PC-3 (cell line): Measurements from ENCODE around the gene NNAT. TPM values are rescaled to one million over a fixed set of nuclear protein-coding genes. Genes with fewer than 3 reads are reported as not detected.

Experiments
- ATAC-seq: fragments of 200-7000 bp; cut with Tn5 transposase; 2 replicates; pipeline ENCODE4 v1.9.1; 2020; ENCODE audit warnings: mild to moderate bottlenecking, moderate library complexity
- BruUV-seq: library from RNA; stranded (reverse); fragments of 400-500 nt; replicated peaks from 2 replicates; lab custom pipeline; 2021; lab: Mats Ljungman, UMichigan
- CTCF ChIA-PET: fragments of 300-600 bp; sonication (Branson Sonifier 250); formaldehyde crosslinking; loops from one replicate; lab custom pipeline; 2022; ENCODE audit warnings: antibody characterized with exemption; lab: Charles Lee
- POLR2A ChIA-PET: fragments of 300-600 bp; sonication (Branson Sonifier 250); formaldehyde crosslinking; loops from one replicate; lab custom pipeline; 2022; ENCODE audit warnings: antibody characterized with exemption; ENCODE audit not compliant: unreplicated experiment; lab: Charles Lee
- DNase-seq: peaks from one replicate; pipeline ENCODE4 v3.0.0-alpha.2; 2015
- H2AFZ ChIP-seq: fragments of 300-600 bp; sonication (generic); 2 replicates; pipeline ENCODE4 v1.6.0; 2016; ENCODE audit warnings: antibody characterized with exemption, low read length
- H3F3A ChIP-seq: fragments of 300-600 bp; sonication (generic); one replicate; pipeline ENCODE4 v1.6.0; 2017; ENCODE audit warnings: antibody characterized with exemption, low read length, control low read depth, mild to moderate bottlenecking; ENCODE audit not compliant: unreplicated experiment
- H3K27ac ChIP-seq: fragments of 300-600 bp; sonication (generic); 2 replicates; pipeline ENCODE4 v1.5.1; 2016; ENCODE audit warnings: mild to moderate bottlenecking, low read length
- H3K27me3 ChIP-seq: fragments of 300-600 bp; sonication (generic); 2 replicates; pipeline ENCODE4 v1.6.1; 2016; ENCODE audit warnings: low read length, mixed read lengths
- H3K36me3 ChIP-seq: fragments of 300-600 bp; sonication (generic); 2 replicates; pipeline ENCODE4 v1.6.1; 2016; ENCODE audit warnings: low read depth, mixed run types, low read length, mixed read lengths
- H3K4me1 ChIP-seq: fragments of 300-600 bp; sonication (generic); 2 replicates; pipeline ENCODE4 v1.5.1; 2016; ENCODE audit warnings: low read length; ENCODE audit not compliant: insufficient read depth
- H3K4me2 ChIP-seq: fragments of 300-600 bp; sonication (generic); 2 replicates; pipeline ENCODE4 v1.6.0; 2016; ENCODE audit warnings: low read length
- H3K4me3 ChIP-seq: fragments of 300-600 bp; sonication (generic); 2 replicates; pipeline ENCODE4 v1.5.1; 2016; ENCODE audit warnings: mild to moderate bottlenecking, low read length, mixed read lengths
- H3K79me2 ChIP-seq: fragments of 300-600 bp; sonication (generic); 2 replicates; pipeline ENCODE4 v1.6.1; 2017; ENCODE audit warnings: low read length, mixed read lengths
- H3K9ac ChIP-seq: fragments of 300-600 bp; sonication (generic); 2 replicates; pipeline ENCODE4 v1.6.0; 2016; ENCODE audit warnings: mild to moderate bottlenecking, low read length
- H3K9me2 ChIP-seq: fragments of 300-600 bp; sonication (generic); replicated peaks from 2 replicates; pipeline ENCODE4 v1.6.1; 2016; ENCODE audit warnings: mixed run types, low read length, mixed read lengths
- H3K9me3 ChIP-seq: fragments of 300-600 bp; sonication (generic); 2 replicates; pipeline ENCODE4 v1.6.1; 2016; ENCODE audit warnings: low read length, mixed read lengths
- H4K20me1 ChIP-seq: fragments of 300-600 bp; sonication (generic); 2 replicates; pipeline ENCODE4 v1.6.1; 2016; ENCODE audit warnings: low read length, mixed read lengths
- CTCF ChIP-seq: fragments of 300-600 bp; sonication (generic); conservative IDR thresholded peaks from 2 replicates; pipeline ENCODE4 v1.5.1; 2017; ENCODE audit warnings: antibody characterized with exemption, low read depth, mild to moderate bottlenecking, low read length
- EZH2 ChIP-seq: fragments of 300-600 bp; sonication (generic); IDR thresholded peaks from one replicate; pipeline ENCODE4 v1.6.1; 2017; ENCODE audit warnings: antibody characterized with exemption, mild to moderate bottlenecking, low read length; ENCODE audit not compliant: unreplicated experiment
- EZH2phosphoT487 ChIP-seq: fragments of 300-600 bp; sonication (generic); IDR thresholded peaks from 2 replicates; pipeline ENCODE4 v1.6.1; 2018; ENCODE audit warnings: mild to moderate bottlenecking, antibody characterized with exemption, low read length, borderline replicate concordance
- intact Hi-C: fragments of 100-400 bp; cut with micrococcal nuclease; formaldehyde crosslinking; loops from 2 replicates; pipeline ENCODE4 v1.9.0; 2023
- total RNA-seq: library from RNA; depleted of rRNA; stranded (reverse); fragments of >200 nt; gene quantifications from 2 replicates; pipeline ENCODE4 v1.2.3, GENCODE V29; 2014

The NNAT gene
- total RNA-seq, 1 experiment from 2014 or later: not detected

GRCh38 chr20:37510226-37510625 is 10.8 kb upstream of the NNAT start:
- intact Hi-C loops: no loop called here
- no peak for ATAC-seq
- Histone ChIP-seq H3K4me1 (no peaks in the 10 kb centered on the region), H2AFZ (no peak overlapping the region), H3F3A (no peaks in the 10 kb centered on the region), H3K4me3 (no peak overlapping the region), H3K27ac (no peak overlapping the region), H3K9ac (no peak overlapping the region), H3K27me3 (no peaks in the 10 kb centered on the region), H3K9me3 (no peaks in the 10 kb centered on the region), H3K9me2 (no peaks in the 10 kb centered on the region), H4K20me1 (peaks cover 2% of the 10 kb centered on the region; the same call in 1 of the 2 replicates), H3K36me3 (peaks cover 40% of the 10 kb centered on the region), H3K4me2 (no peak overlapping the region), H3K79me2 (peaks cover 32% of the 10 kb centered on the region)
- DNase-seq: no peak
- ChIA-PET POLR2A (no interaction called here), CTCF (no interaction called here)
- BruUV-seq: no TSS peak
- TF ChIP-seq EZH2phosphoT487 (no peak), EZH2 (no peak), CTCF (no peak)

GRCh38 chr20:37511610-37512275 is 9.3 kb upstream of the NNAT start:
- Histone ChIP-seq H3K9ac (no peak overlapping the region), H3K27ac (no peak overlapping the region), H2AFZ (no peak overlapping the region), H3K4me1 (no peaks in the 10 kb centered on the region), H3K27me3 (no peaks in the 10 kb centered on the region), H3K9me2 (no peaks in the 10 kb centered on the region), H3K9me3 (no peaks in the 10 kb centered on the region), H3K4me2 (no peak overlapping the region), H3K79me2 (peaks cover 47% of the 10 kb centered on the region), H3F3A (no peaks in the 10 kb centered on the region), H4K20me1 (peaks cover 8% of the 10 kb centered on the region; the same call in 1 of the 2 replicates), H3K4me3 (no peak overlapping the region), H3K36me3 (peaks cover 51% of the 10 kb centered on the region)
- ChIA-PET POLR2A (no interaction called here), CTCF (no interaction called here)
- BruUV-seq: no TSS peak
- ATAC-seq (peak; percentile 42; the same call in 1 of the 2 replicates), DNase-seq (peak; percentile 24)
- intact Hi-C loops: no loop called here
- TF ChIP-seq EZH2phosphoT487: no peak
- no peak for TF ChIP-seq CTCF
- no peak for TF ChIP-seq EZH2

- TF ChIP-seq EZH2 (no peak), EZH2phosphoT487 (no peak), CTCF (no peak)
- peaks cover 60% of the 10 kb centered on the region for H3K36me3 ChIP-seq
- POLR2A ChIA-PET: no interaction called here
- CTCF ChIA-PET: no interaction called here
- H3K4me1 ChIP-seq: peaks cover 11% of the 10 kb centered on the region
- ATAC-seq (no peak), DNase-seq (no peak)
- no peaks in the 10 kb centered on the region for H3K9me2 ChIP-seq
- BruUV-seq: no TSS peak
- H3K27ac ChIP-seq: no peak overlapping the region
- peaks cover 21% of the 10 kb centered on the region for H4K20me1 ChIP-seq
- no peak overlapping the region for H3K4me2 ChIP-seq
- H3K4me3 ChIP-seq: no peak overlapping the region
- intact Hi-C loops: no loop called here
- no peaks in the 10 kb centered on the region for H3F3A ChIP-seq
- no peak overlapping the region for H3K9ac ChIP-seq
- no peaks in the 10 kb centered on the region for H3K9me3 ChIP-seq
- H3K79me2 ChIP-seq: peaks cover 69% of the 10 kb centered on the region
- H3K27me3 ChIP-seq: no peaks in the 10 kb centered on the region
- H2AFZ ChIP-seq: no peak overlapping the region
Observed at GRCh38 chr20:37513779-37514359, 7.2 kb upstream of the NNAT start.
